H9 (cell line): ENCODE measurements around the gene MYOF. TPM values are rescaled to one million over a fixed set of nuclear protein-coding genes. Genes with fewer than 3 reads are reported as not detected.

Source experiments
- DNase-seq: peaks from one replicate; pipeline ENCODE4 v3.0.0-alpha.2; 2017
- H2AFZ ChIP-seq: one replicate; pipeline ENCODE4 v1.6.1; 2013; ENCODE audit warnings: mild to moderate bottlenecking, low read length, control low read depth, moderate library complexity
- H2AK5ac ChIP-seq: 2 replicates; pipeline ENCODE4 v1.6.1; 2013; ENCODE audit warnings: low read length, control low read depth, mixed read lengths; ENCODE audit not compliant: insufficient read length
- H2BK120ac ChIP-seq: one replicate; pipeline ENCODE4 v1.6.1; 2013; ENCODE audit warnings: low read depth, mild to moderate bottlenecking, low read length, control low read depth, inconsistent platforms; ENCODE audit not compliant: poor library complexity, severe bottlenecking
- H2BK12ac ChIP-seq: 2 replicates; pipeline ENCODE4 v1.6.1; 2013; ENCODE audit warnings: low read length, control low read depth, mixed read lengths, low read depth; ENCODE audit not compliant: insufficient read length
- H2BK15ac ChIP-seq: 2 replicates; pipeline ENCODE4 v1.6.1; 2013; ENCODE audit warnings: low read depth, low read length, control low read depth
- H2BK20ac ChIP-seq: one replicate; pipeline ENCODE4 v1.6.1; 2013; ENCODE audit warnings: low read depth, mild to moderate bottlenecking, low read length, control low read depth, inconsistent platforms; ENCODE audit not compliant: poor library complexity, severe bottlenecking
- H2BK5ac ChIP-seq: 2 replicates; pipeline ENCODE4 v1.6.1; 2013; ENCODE audit warnings: low read length, control low read depth, mixed read lengths; ENCODE audit not compliant: insufficient read length
- H3K14ac ChIP-seq: 2 replicates; pipeline ENCODE4 v1.6.1; 2013; ENCODE audit warnings: low read length, control low read depth; ENCODE audit not compliant: insufficient read depth
- H3K18ac ChIP-seq: 2 replicates; pipeline ENCODE4 v1.6.1; 2013; ENCODE audit warnings: low read depth, mild to moderate bottlenecking, mixed read lengths, low read length, control low read depth; ENCODE audit not compliant: insufficient read length
- H3K23ac ChIP-seq: 2 replicates; pipeline ENCODE4 v1.6.1; 2013; ENCODE audit warnings: low read length, control low read depth, mixed read lengths, low read depth; ENCODE audit not compliant: insufficient read length
- H3K23me2 ChIP-seq: 2 replicates; pipeline ENCODE4 v1.6.1; 2013; ENCODE audit warnings: low read depth, mild to moderate bottlenecking, mixed read lengths, low read length, control low read depth; ENCODE audit not compliant: insufficient read length, poor library complexity, severe bottlenecking
- H3K27ac ChIP-seq: 2 replicates; pipeline ENCODE4 v1.5.1; 2013; ENCODE audit warnings: low read length, control low read depth, mixed read lengths, low read depth; ENCODE audit not compliant: insufficient read length
- H3K27me3 ChIP-seq: 2 replicates; pipeline ENCODE4 v1.6.1; 2013; ENCODE audit warnings: low read length, control low read depth, inconsistent platforms; ENCODE audit not compliant: insufficient read depth
- H3K4ac ChIP-seq: 2 replicates; pipeline ENCODE4 v1.6.1; 2013; ENCODE audit warnings: low read depth, mild to moderate bottlenecking, control low read depth, inconsistent platforms, low read length, moderate library complexity
- H3K4me1 ChIP-seq: 2 replicates; pipeline ENCODE4 v1.6.1; 2013; ENCODE audit warnings: low read length, control low read depth, inconsistent platforms; ENCODE audit not compliant: insufficient read depth
- H3K4me2 ChIP-seq: 2 replicates; pipeline ENCODE4 v1.6.1; 2013; ENCODE audit warnings: low read length, control low read depth, mixed read lengths; ENCODE audit not compliant: insufficient read length, insufficient read depth
- H3K56ac ChIP-seq: 2 replicates; pipeline ENCODE4 v1.6.1; 2013; ENCODE audit warnings: low read depth, mild to moderate bottlenecking, mixed read lengths, low read length, control low read depth; ENCODE audit not compliant: insufficient read length
- H3K79me1 ChIP-seq: 2 replicates; pipeline ENCODE4 v1.6.1; 2013; ENCODE audit warnings: low read depth, mild to moderate bottlenecking, moderate library complexity, low read length, control low read depth, inconsistent platforms; ENCODE audit not compliant: insufficient read depth, poor library complexity, severe bottlenecking
- H3K79me2 ChIP-seq: 2 replicates; pipeline ENCODE4 v1.6.1; 2013; ENCODE audit warnings: low read length, control low read depth, inconsistent platforms; ENCODE audit not compliant: insufficient read depth
- H3K9ac ChIP-seq: 2 replicates; pipeline ENCODE4 v1.6.1; 2013; ENCODE audit warnings: low read length, control low read depth, mixed read lengths; ENCODE audit not compliant: insufficient read length; ENCODE audit errors: extremely low read depth
- H3K9me3 ChIP-seq: one replicate; pipeline ENCODE4 v1.6.1; 2013; ENCODE audit warnings: low read depth, low read length, inconsistent platforms; ENCODE audit not compliant: control insufficient read depth
- H3T11ph ChIP-seq: one replicate; pipeline ENCODE4 v1.6.1; 2013; ENCODE audit warnings: mild to moderate bottlenecking, low read length, control low read depth, inconsistent platforms
- H4K20me1 ChIP-seq: one replicate; pipeline ENCODE4 v1.6.1; 2013; ENCODE audit not compliant: control insufficient read depth, insufficient read length, insufficient read depth
- H4K5ac ChIP-seq: 2 replicates; pipeline ENCODE4 v1.6.1; 2013; ENCODE audit warnings: low read depth, mild to moderate bottlenecking, mixed read lengths, low read length, control low read depth; ENCODE audit not compliant: insufficient read length
- H4K8ac ChIP-seq: replicated peaks from 2 replicates; pipeline ENCODE4 v1.6.1; 2013; ENCODE audit warnings: low read length, control low read depth, mixed read lengths, low read depth; ENCODE audit not compliant: insufficient read length
- H4K91ac ChIP-seq: 2 replicates; pipeline ENCODE4 v1.6.1; 2013; ENCODE audit warnings: low read depth, mild to moderate bottlenecking, moderate library complexity, mixed read lengths, low read length, control low read depth; ENCODE audit not compliant: insufficient read length
- H3K27ac Mint-ChIP-seq, 3 experiments: 2 replicates in 2 of 3; 3 replicates in 1 of 3; pipeline ENCODE4 v1.8.0; 2020 to 2021; ENCODE audit warnings: mixed read lengths in 3 of 3, mild to moderate bottlenecking in 1 of 3, moderate library complexity in 1 of 3
- H3K27me3 Mint-ChIP-seq: 2 replicates; pipeline ENCODE4 v1.8.0; 2021; ENCODE audit warnings: low read depth, mild to moderate bottlenecking, moderate library complexity, mixed read lengths
- H3K36me3 Mint-ChIP-seq, 3 experiments: 2 replicates in 2 of 3; 3 replicates in 1 of 3; pipeline ENCODE4 v1.8.0; 2020 to 2021; ENCODE audit warnings: low read depth in 3 of 3, mixed read lengths in 3 of 3; ENCODE audit not compliant: insufficient read depth in 1 of 3
- H3K4me1 Mint-ChIP-seq, 2 experiments: 2 replicates each; pipeline ENCODE4 v1.8.0; 2020; ENCODE audit warnings: mixed read lengths in 2 of 2
- H3K4me3 Mint-ChIP-seq, 2 experiments: 2 replicates in 1 of 2; 3 replicates in 1 of 2; pipeline ENCODE4 v1.8.0; 2020 to 2021; ENCODE audit warnings: mild to moderate bottlenecking in 2 of 2, mixed read lengths in 2 of 2, moderate library complexity in 1 of 2
- H3K9me3 Mint-ChIP-seq, 2 experiments: 2 replicates in 1 of 2; 3 replicates in 1 of 2; pipeline ENCODE4 v1.8.0; 2020; ENCODE audit warnings: mild to moderate bottlenecking in 2 of 2, mixed read lengths in 2 of 2, moderate library complexity in 1 of 2
- CTCF ChIP-seq: fragments of 200-600 bp; sonication (generic); conservative IDR thresholded peaks from 3 replicates; pipeline ENCODE4 v1.8.0; 2021; ENCODE audit warnings: antibody characterized with exemption, mild to moderate bottlenecking
- WGBS: extraction: QIAGEN DNeasy Blood & Tissue Kit; methylation state at CpG from one replicate; pipeline ENCODE4 v1.1.7; 2013; ENCODE audit warnings: missing lambda C conversion rate, low lambda C conversion rate, mixed read lengths; ENCODE audit not compliant: insufficient read length; ENCODE audit errors: extremely low coverage; 5-methylcytosine and 5-hydroxymethylcytosine counted together
- total RNA-seq: library from RNA; stranded (reverse); gene quantifications from 2 replicates; pipeline ENCODE4 v1.2.1, GENCODE V29; 2021

The MYOF gene
- total RNA-seq, 1 experiment from 2014 or later, result 2.8 TPM

- Histone ChIP-seq H2AK5ac (no peak overlapping the region), H3K27me3 (no peaks in the 10 kb centered on the region), H2BK5ac (no peak overlapping the region), H3K4me2 (no peak overlapping the region), H3K23me2 (no peaks in the 10 kb centered on the region), H3K14ac (no peak overlapping the region), H2BK120ac (no peak overlapping the region), H4K5ac (no peak overlapping the region), H4K8ac (no peak overlapping the region), H4K20me1 (no peaks in the 10 kb centered on the region), H2BK15ac (no peak overlapping the region), H3K9me3 (no peaks in the 10 kb centered on the region), H3K9ac (no peak overlapping the region), H3K18ac (no peak overlapping the region), H2BK20ac (no peak overlapping the region), H2BK12ac (no peak overlapping the region), H3K4ac (no peak overlapping the region), H3K79me1 (no peaks in the 10 kb centered on the region), H3T11ph (no peak overlapping the region), H3K56ac (no peak overlapping the region), H3K27ac (no peak overlapping the region), H3K23ac (no peak overlapping the region), H3K4me1 (no peaks in the 10 kb centered on the region), H3K79me2 (no peaks in the 10 kb centered on the region), H2AFZ (no peak overlapping the region), H4K91ac (no peak overlapping the region)
- DNase-seq, result no peak
- TF ChIP-seq CTCF, result no peak
- Mint-ChIP-seq H3K36me3 (no peaks in the 10 kb centered on the region), H3K4me1 (peaks cover 16 to 22% of the 10 kb centered on the region in 2 experiments), H3K9me3 (no peaks in the 10 kb centered on the region), H3K27ac (0 out of 7 replicates have a peak overlapping the region, but pooled peaks of 1 of the 3 experiments have one; percentile 43), H3K27me3 (no peaks in the 10 kb centered on the region), H3K4me3 (no peak overlapping the region; a peak in 1 of 5 replicates)
- WGBS, result no CpG with 5 or more reads among the region's 3 CpGs
Measured at GRCh38 chr10:93334181-93334580, 148.0 kb downstream of the MYOF start.
